NCI-H345 treated with DMSO at 0.1 percent for 48 hours (cell line): ENCODE measurements around the gene GPX4.

Experiments
- DNase-seq: peaks from one replicate; lab custom pipeline; 2025; ENCODE audit not compliant: unreplicated experiment; lab: John Stamatoyannopoulos, UW

GPX4 gene

GRCh38 chr19:1102407-1103131 is 1.2 kb upstream of the GPX4 start:
- DNase-seq: no peak

GRCh38 chr19:1103132-1103707 is 574 bp upstream of the GPX4 start:
- DNase-seq: no peak

- peak; percentile 40 for DNase-seq
Measured at GRCh38 chr19:1104311-1105007, 665 bp downstream of the GPX4 start.

GRCh38 chr19:1105008-1105872 is 1.4 kb downstream of the GPX4 start:
- DNase-seq: no peak

GRCh38 chr19:1105873-1106840 is 2.4 kb downstream of the GPX4 start:
- no peak for DNase-seq

GRCh38 chr19:1106841-1107660 is 3.3 kb downstream of the GPX4 start:
- no peak for DNase-seq

GRCh38 chr19:1107661-1108261 is 4.0 kb downstream of the GPX4 start:
- DNase-seq: no peak

- no peak for DNase-seq
Measured at GRCh38 chr19:1108291-1109031, 4.7 kb downstream of the GPX4 start.

GRCh38 chr19:1109032-1109551 is 5.3 kb downstream of the GPX4 start:
- DNase-seq: no peak

- no peak for DNase-seq
Measured at GRCh38 chr19:1109697-1110671, 6.2 kb downstream of the GPX4 start.

- DNase-seq: no peak
Measured at GRCh38 chr19:1110809-1111640, 7.2 kb downstream of the GPX4 start.

GRCh38 chr19:1111641-1112267 is 8.0 kb downstream of the GPX4 start:
- DNase-seq: no peak

GRCh38 chr19:1112268-1113029 is 8.7 kb downstream of the GPX4 start:
- DNase-seq: no peak

GRCh38 chr19:1113030-1113985 is 9.5 kb downstream of the GPX4 start:
- DNase-seq: peak; percentile 4
